Fibroblast of lung (primary cell): ENCODE data around the gene MEG3. TPM values are rescaled to one million over a fixed set of nuclear protein-coding genes. Genes with fewer than 3 reads are reported as not detected.

ENCODE experiments used
- DNase-seq, 2 donors: peaks; one replicate each; pipeline versions ENCODE4 v3.0.0 to v3.0.0-alpha.2; 2010; ENCODE audit warnings: low read depth in 2 of 2
- H2AFZ ChIP-seq: 2 replicates; pipeline ENCODE4 v1.5.1; 2012; ENCODE audit warnings: low read length, control low read depth, inconsistent platforms
- H3K27ac ChIP-seq: 2 replicates; pipeline ENCODE4 v1.5.1; 2011; ENCODE audit warnings: low read length, control low read depth; ENCODE audit not compliant: insufficient read depth
- H3K27me3 ChIP-seq: 2 replicates; pipeline ENCODE4 v1.5.1; 2011; ENCODE audit warnings: mild to moderate bottlenecking, low read length; ENCODE audit not compliant: control insufficient read depth, insufficient read depth
- H3K36me3 ChIP-seq: 2 replicates; pipeline ENCODE4 v1.5.1; 2011; ENCODE audit warnings: low read length; ENCODE audit not compliant: control insufficient read depth, insufficient read depth
- H3K4me1 ChIP-seq: 2 replicates; pipeline ENCODE4 v1.5.1; 2011; ENCODE audit warnings: low read length; ENCODE audit not compliant: control insufficient read depth, insufficient read depth; ENCODE audit errors: extremely low read depth
- H3K4me2 ChIP-seq: 2 replicates; pipeline ENCODE4 v1.5.1; 2011; ENCODE audit warnings: low read length, control low read depth; ENCODE audit not compliant: insufficient read depth; ENCODE audit errors: extremely low read depth
- H3K4me3 ChIP-seq, 4 experiments: fragments of 200-600 bp in 1 of 4; sonication (generic) in 1 of 4; replicated peaks in 1 of 4; 2 replicates each; pipeline ENCODE4 v1.5.1; 2011 to 2016; ENCODE audit warnings: low read length in 4 of 4, low read depth in 3 of 4, mild to moderate bottlenecking in 3 of 4, control low read depth in 2 of 4, inconsistent platforms in 1 of 4, mixed read lengths in 1 of 4; ENCODE audit not compliant: insufficient read depth in 1 of 4; ENCODE audit errors: control extremely low read depth in 1 of 4
- H3K79me2 ChIP-seq: 2 replicates; pipeline ENCODE4 v1.5.1; 2012; ENCODE audit warnings: mild to moderate bottlenecking, low read length, inconsistent platforms; ENCODE audit not compliant: control insufficient read depth, insufficient read depth
- H3K9ac ChIP-seq: 2 replicates; pipeline ENCODE4 v1.5.1; 2011; ENCODE audit warnings: mild to moderate bottlenecking, low read length, control low read depth; ENCODE audit not compliant: insufficient read depth
- H3K9me3 ChIP-seq: 2 replicates; pipeline ENCODE4 v1.5.1; 2012; ENCODE audit warnings: low read depth, low read length; ENCODE audit not compliant: control insufficient read depth, insufficient read depth
- H4K20me1 ChIP-seq: 2 replicates; pipeline ENCODE4 v1.5.1; 2011; ENCODE audit warnings: low read length; ENCODE audit not compliant: control insufficient read depth, insufficient read depth; ENCODE audit errors: extremely low read depth
- EZH2 ChIP-seq: IDR thresholded peaks from 2 replicates; pipeline ENCODE4 v1.5.1; 2012; ENCODE audit warnings: low read length, control low read depth, mild to moderate bottlenecking; ENCODE audit errors: missing control alignments
- polyA plus RNA-seq, 2 donors: library from polyadenylated mRNA; depleted of rRNA in 1 of 2; stranded (reverse) in 1 of 2; unstranded in 1 of 2; fragments of >200 nt; gene quantifications; 2 replicates each; pipeline ENCODE4 v1.2.1, GENCODE V29; 2011 to 2012; ENCODE audit warnings: missing spikeins in 1 of 2
- total RNA-seq: library from RNA; depleted of rRNA; stranded (reverse); fragments of >200 nt; gene quantifications from 2 replicates; pipeline ENCODE4 v1.2.1, GENCODE V29; 2014
- TF ChIP-seq, protein P1 (sequence below), 2 donors: IDR thresholded peaks in 1 of 2; conservative IDR thresholded peaks in 1 of 2; 1 replicate in 1 of 2; 2 replicates in 1 of 2; pipeline ENCODE4 v1.5.1; 2011 to 2012; ENCODE audit warnings: low read length in 2 of 2, control low read depth in 1 of 2, inconsistent platforms in 1 of 2, low read depth in 1 of 2, mild to moderate bottlenecking in 1 of 2

The MEG3 gene
- total and polyA plus RNA-seq, 2 donors (not counting 1 experiment from before 2014, with no cell fraction given) = 104 to 182 TPM

- H3K9ac ChIP-seq = no peak overlapping the region
- H3K79me2 ChIP-seq = no peaks in the 10 kb centered on the region
- peaks cover 2% of the 10 kb centered on the region for H3K27me3 ChIP-seq
- DNase-seq = no peak
- H3K27ac ChIP-seq = no peak overlapping the region
- no peak overlapping the region for H2AFZ ChIP-seq
- no peak overlapping the region for H3K4me3 ChIP-seq
- no peaks in the 10 kb centered on the region for H3K4me1 ChIP-seq
- no peak overlapping the region for H3K4me2 ChIP-seq
- H3K36me3 ChIP-seq = peaks cover 5% of the 10 kb centered on the region
- H4K20me1 ChIP-seq = no peaks in the 10 kb centered on the region
- TF ChIP-seq, protein P1, sequence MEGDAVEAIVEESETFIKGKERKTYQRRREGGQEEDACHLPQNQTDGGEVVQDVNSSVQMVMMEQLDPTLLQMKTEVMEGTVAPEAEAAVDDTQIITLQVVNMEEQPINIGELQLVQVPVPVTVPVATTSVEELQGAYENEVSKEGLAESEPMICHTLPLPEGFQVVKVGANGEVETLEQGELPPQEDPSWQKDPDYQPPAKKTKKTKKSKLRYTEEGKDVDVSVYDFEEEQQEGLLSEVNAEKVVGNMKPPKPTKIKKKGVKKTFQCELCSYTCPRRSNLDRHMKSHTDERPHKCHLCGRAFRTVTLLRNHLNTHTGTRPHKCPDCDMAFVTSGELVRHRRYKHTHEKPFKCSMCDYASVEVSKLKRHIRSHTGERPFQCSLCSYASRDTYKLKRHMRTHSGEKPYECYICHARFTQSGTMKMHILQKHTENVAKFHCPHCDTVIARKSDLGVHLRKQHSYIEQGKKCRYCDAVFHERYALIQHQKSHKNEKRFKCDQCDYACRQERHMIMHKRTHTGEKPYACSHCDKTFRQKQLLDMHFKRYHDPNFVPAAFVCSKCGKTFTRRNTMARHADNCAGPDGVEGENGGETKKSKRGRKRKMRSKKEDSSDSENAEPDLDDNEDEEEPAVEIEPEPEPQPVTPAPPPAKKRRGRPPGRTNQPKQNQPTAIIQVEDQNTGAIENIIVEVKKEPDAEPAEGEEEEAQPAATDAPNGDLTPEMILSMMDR (conservative IDR thresholded peaks at IDR 0.05 in 1 of 2, IDR thresholded peaks at IDR 0.05 in 1 of 2; ENCODE audit: low read depth in 1 of 2, low read length in 2 of 2) = no peak
- no peak for TF ChIP-seq EZH2
- no peaks in the 10 kb centered on the region for H3K9me3 ChIP-seq
Observed at GRCh38 chr14:100909439-100909838, 83.5 kb downstream of the MEG3 start.

Other genes starting within 250 kb of the MEG3 start
- under 0.01 TPM in 2 replicates for gene BEGAIN, start 238.7 kb upstream of the MEG3 start, total RNA-seq
- 0.17 and 0.53 TPM in 2 replicates for gene BEGAIN, start 238.7 kb upstream of the MEG3 start, polyA plus RNA-seq
- gene DLK1, start 99.2 kb upstream of the MEG3 start, total RNA-seq = not detected in 2 replicates
- not detected in 2 replicates for gene DLK1, start 99.2 kb upstream of the MEG3 start, polyA plus RNA-seq
- gene RTL1, start 77.6 kb downstream of the MEG3 start, total RNA-seq = not detected in 2 replicates
- not detected in 2 replicates for gene RTL1, start 77.6 kb downstream of the MEG3 start, polyA plus RNA-seq